ENCODE measurements around the gene AAMP. TPM values are rescaled to one million over a fixed set of nuclear protein-coding genes. Genes with fewer than 3 reads are reported as not detected.

Gene AAMP
- total RNA-seq, 2 donors from 2014 or later: 89.2 to 97.2 TPM

- no peak within 1 kb of the TSS for H3K4me3 ChIP-seq (ENCODE audit: low read length)
Measured at GRCh38 chr2:218260742-218261422, 9.1 kb downstream of the AAMP start, which contains the start of gene GPBAR1. Gene GPBAR1, plus strand, starts transcription at chr2:218261015. Its CDS starts 1,710 bp downstream, at chr2:218262725.

GRCh38 chr2:218260166-218260565, 9.8 kb downstream of the AAMP start:
- 84 to 88% methylated on average over 3 to 5 of the region's 5 CpGs for WGBS, 2 experiments (ENCODE audit: insufficient coverage in 1 of 2, insufficient read length in 1 of 2)
- H3K27me3 Mint-ChIP-seq (ENCODE audit: insufficient read depth): no peaks in the 10 kb centered on the region
- Histone ChIP-seq H3K4me1 (ENCODE audit: control insufficient read depth, insufficient read depth, low read length) (no peaks in the 10 kb centered on the region), H3K9ac (ENCODE audit: extremely low read depth, low read length, poor library complexity, severe bottlenecking) (no peak overlapping the region), H3K27ac (ENCODE audit: low read depth, low read length) (no peak overlapping the region), H3K9me3 (ENCODE audit: control insufficient read depth, low read length) (no peaks in the 10 kb centered on the region), H3K4me3 (ENCODE audit: low read length) (no peak overlapping the region), H3K36me3 (ENCODE audit: control insufficient read depth, insufficient read depth, low read length) (peaks cover 22% of the 10 kb centered on the region), H3K27me3 (ENCODE audit: control insufficient read depth, insufficient read depth, low read length, poor library complexity, severe bottlenecking) (no peaks in the 10 kb centered on the region)
- no peak for DNase-seq
- H3K27ac Mint-ChIP-seq: no peak overlapping the region
- peaks cover 22% of the 10 kb centered on the region for H3K36me3 Mint-ChIP-seq (ENCODE audit: low read depth)
- H3K4me1 Mint-ChIP-seq: peaks cover 14% of the 10 kb centered on the region
- H3K9me3 Mint-ChIP-seq: no peaks in the 10 kb centered on the region
- no peak overlapping the region for H3K4me3 Mint-ChIP-seq
- TF ChIP-seq CTCF (conservative IDR thresholded peaks at IDR 0.05): no peak

More at GRCh38 chr2:218260742-218261422, 9.1 kb downstream of the AAMP start, which contains the start of gene GPBAR1:
- no peaks in the 10 kb centered on the region for H3K27me3 Mint-ChIP-seq (ENCODE audit: insufficient read depth)
- H3K4me3 Mint-ChIP-seq: no peak within 1 kb of the TSS
- no peaks in the 10 kb centered on the region for H3K4me1 ChIP-seq (ENCODE audit: control insufficient read depth, insufficient read depth, low read length)
- H3K27ac Mint-ChIP-seq: peak within 1 kb of the TSS; percentile 87
- DNase-seq: peak; percentile 88
- no peak for TF ChIP-seq CTCF (conservative IDR thresholded peaks at IDR 0.05)
- H3K9me3 Mint-ChIP-seq: no peaks in the 10 kb centered on the region
- no peaks in the 10 kb centered on the region for H3K27me3 ChIP-seq (ENCODE audit: control insufficient read depth, insufficient read depth, low read length, poor library complexity, severe bottlenecking)
- H3K4me1 Mint-ChIP-seq: peaks cover 14% of the 10 kb centered on the region
- H3K9me3 ChIP-seq (ENCODE audit: control insufficient read depth, low read length): no peaks in the 10 kb centered on the region
- peaks cover 20% of the 10 kb centered on the region for H3K36me3 Mint-ChIP-seq (ENCODE audit: low read depth)
- WGBS, 2 experiments (ENCODE audit: insufficient coverage in 1 of 2, insufficient read length in 1 of 2): 54 to 64% methylated on average over 7 to 10 of the region's 10 CpGs
- peak within 1 kb of the TSS; percentile 22 for H3K27ac ChIP-seq (ENCODE audit: low read depth, low read length)
- peaks cover 20% of the 10 kb centered on the region for H3K36me3 ChIP-seq (ENCODE audit: control insufficient read depth, insufficient read depth, low read length)
- no peak within 1 kb of the TSS for H3K9ac ChIP-seq (ENCODE audit: extremely low read depth, low read length, poor library complexity, severe bottlenecking)

GRCh38 chr2:218259099-218259961, 10.6 kb downstream of the AAMP start:
- Mint-ChIP-seq H3K36me3 (ENCODE audit: low read depth) (peaks cover 26% of the 10 kb centered on the region), H3K4me1 (peaks cover 14% of the 10 kb centered on the region), H3K27ac (no peak overlapping the region), H3K4me3 (no peak overlapping the region), H3K9me3 (no peaks in the 10 kb centered on the region), H3K27me3 (ENCODE audit: insufficient read depth) (no peaks in the 10 kb centered on the region)
- H3K27ac ChIP-seq (ENCODE audit: low read depth, low read length): peak overlapping the region; percentile 51
- peaks cover 26% of the 10 kb centered on the region for H3K36me3 ChIP-seq (ENCODE audit: control insufficient read depth, insufficient read depth, low read length)
- no peaks in the 10 kb centered on the region for H3K4me1 ChIP-seq (ENCODE audit: control insufficient read depth, insufficient read depth, low read length)
- no peak overlapping the region for H3K4me3 ChIP-seq (ENCODE audit: low read length)
- 83 to 89% methylated on average over 11 to 15 of the region's 15 CpGs for WGBS, 2 experiments (ENCODE audit: insufficient coverage in 1 of 2, insufficient read length in 1 of 2)
- DNase-seq: no peak
- H3K27me3 ChIP-seq (ENCODE audit: control insufficient read depth, insufficient read depth, low read length, poor library complexity, severe bottlenecking): no peaks in the 10 kb centered on the region
- no peaks in the 10 kb centered on the region for H3K9me3 ChIP-seq (ENCODE audit: control insufficient read depth, low read length)
- no peak overlapping the region for H3K9ac ChIP-seq (ENCODE audit: extremely low read depth, low read length, poor library complexity, severe bottlenecking)
- no peak for TF ChIP-seq CTCF (conservative IDR thresholded peaks at IDR 0.05)

All from endodermal cell (in vitro differentiated cells).